HepG2 (cell line): Measurements from ENCODE around the gene RGS5. TPM values are rescaled to one million over a fixed set of nuclear protein-coding genes. Genes with fewer than 3 reads are reported as not detected.

Experiments used
- ATAC-seq: fragments of 200-7000 bp; cut with Tn5 transposase; 3 replicates; pipeline ENCODE4 v1.9.1; 2020; ENCODE audit warnings: mild to moderate bottlenecking, moderate library complexity
- BruUV-seq: library from RNA; stranded (reverse); fragments of 400-500 nt; replicated peaks from 2 replicates; lab custom pipeline; 2021; lab: Mats Ljungman, UMichigan
- CTCF ChIA-PET: fragments of 300-600 bp; formaldehyde crosslinking; extraction: SDS; loops from one replicate; lab custom pipeline; 2021; ENCODE audit warnings: low total read pairs, inconsistent platforms, low intra/inter-chr PET ratio; lab: Yijun Ruan, JAX
- POLR2A ChIA-PET: fragments of 350-600 bp; sonication (Branson Sonifier 250); formaldehyde crosslinking; loops from one replicate; lab custom pipeline; 2020; ENCODE audit warnings: antibody characterized with exemption, inconsistent platforms; lab: Yijun Ruan, JAX
- DNase-seq: peaks from one replicate; pipeline ENCODE4 v3.0.0-alpha.2; 2015; ENCODE audit warnings: low spot score
- FAIRE-seq: peaks from 3 replicates; lab custom pipeline; 2011; peaks lifted over from hg19 to GRCh38; lab: Jason Lieb, UNC
- H2AFZ ChIP-seq: one replicate; pipeline ENCODE4 v1.6.1; 2011; ENCODE audit warnings: low read length, inconsistent platforms
- H3K27ac ChIP-seq: fragments of 300-600 bp; 3 replicates; pipeline ENCODE4 v1.8.0; 2011; ENCODE audit warnings: mixed run types, mild to moderate bottlenecking, mixed read lengths, low read length, inconsistent platforms; ENCODE audit not compliant: insufficient read depth; ENCODE audit errors: extremely low read length
- H3K27me3 ChIP-seq, 2 experiments: fragments of 200-600 bp in 1 of 2; 2 replicates in 1 of 2; 3 replicates in 1 of 2; pipeline versions ENCODE4 v1.6.0 to v1.8.0; 2011; ENCODE audit warnings: low read length in 2 of 2, mild to moderate bottlenecking in 2 of 2, moderate library complexity in 2 of 2, inconsistent platforms in 1 of 2; ENCODE audit not compliant: insufficient read depth in 2 of 2, control insufficient read depth in 1 of 2
- H3K36me3 ChIP-seq, 2 experiments: fragments of 200-600 bp in 1 of 2; replicated peaks in 1 of 2; 2 replicates in 1 of 2; 3 replicates in 1 of 2; pipeline versions ENCODE4 v1.5.1 to v1.8.0; 2011; ENCODE audit warnings: low read length in 2 of 2, inconsistent platforms in 1 of 2; ENCODE audit not compliant: insufficient read depth in 2 of 2, control insufficient read depth in 1 of 2
- H3K4me1 ChIP-seq: 2 replicates; pipeline ENCODE4 v1.5.1; 2012; ENCODE audit warnings: low read length, inconsistent platforms; ENCODE audit not compliant: insufficient read depth
- H3K4me2 ChIP-seq: 2 replicates; pipeline ENCODE4 v1.6.0; 2011; ENCODE audit warnings: low read depth, low read length, inconsistent platforms
- H3K4me3 ChIP-seq, 3 experiments: fragments of 200-600 bp in 1 of 3; sonication (generic), shearing (Covaris generic) in 1 of 3; replicated peaks in 1 of 3; 2 replicates each; pipeline ENCODE4 v1.5.1; 2011 to 2016; ENCODE audit warnings: low read length in 3 of 3, inconsistent platforms in 2 of 3, low read depth in 2 of 3, mild to moderate bottlenecking in 2 of 3, control low read depth in 1 of 3, mixed read lengths in 1 of 3; ENCODE audit not compliant: insufficient read depth in 1 of 3
- H3K79me2 ChIP-seq: one replicate; pipeline ENCODE4 v1.6.1; 2011; ENCODE audit warnings: low read length, inconsistent platforms; ENCODE audit not compliant: insufficient read depth
- H3K9ac ChIP-seq: 2 replicates; pipeline ENCODE4 v1.6.0; 2011; ENCODE audit warnings: mild to moderate bottlenecking, low read depth, low read length, inconsistent platforms; ENCODE audit not compliant: insufficient read depth
- H3K9me3 ChIP-seq: 2 replicates; pipeline ENCODE4 v1.5.1; 2012; ENCODE audit warnings: mild to moderate bottlenecking, low read length
- H4K20me1 ChIP-seq: 2 replicates; pipeline ENCODE4 v1.6.0; 2011; ENCODE audit warnings: inconsistent platforms, mild to moderate bottlenecking, low read length, moderate library complexity; ENCODE audit not compliant: insufficient read depth
- CEBPB ChIP-seq: IDR thresholded peaks from 2 replicates; pipeline ENCODE4 v1.6.1; 2011; ENCODE audit warnings: low read depth, low read length, improper control_type of control experiment, borderline replicate concordance
- HBP1 ChIP-seq: IDR thresholded peaks from 2 replicates; pipeline ENCODE4 v1.6.1; 2016; ENCODE audit warnings: low read depth, control low read depth
- MED8 ChIP-seq: sonication (generic); formaldehyde crosslinking; IDR thresholded peaks from 2 replicates; pipeline ENCODE4 v1.8.1; 2023; ENCODE audit warnings: mild to moderate bottlenecking, missing genetic modification reagents; ENCODE audit not compliant: insufficient replicate concordance
- MTF2 ChIP-seq: sonication (generic); formaldehyde crosslinking; IDR thresholded peaks from 2 replicates; pipeline ENCODE4 v1.5.0; 2020; ENCODE audit warnings: missing genetic modification reagents, borderline replicate concordance
- NBN ChIP-seq: fragments of 450-650 bp; conservative IDR thresholded peaks from 2 replicates; pipeline ENCODE4 v1.6.1; 2017
- NFKBIZ ChIP-seq: IDR thresholded peaks from 2 replicates; pipeline ENCODE4 v1.6.1; 2018; ENCODE audit warnings: missing genetic modification reagents, missing compliant biosample characterization
- PBX2 ChIP-seq: IDR thresholded peaks from 2 replicates; pipeline ENCODE4 v1.6.1; 2016; ENCODE audit warnings: control low read depth
- RBAK ChIP-seq: sonication (generic); formaldehyde crosslinking; IDR thresholded peaks from 2 replicates; pipeline ENCODE4 v1.5.1; 2020; ENCODE audit warnings: mild to moderate bottlenecking, missing genetic modification reagents
- RBM39 ChIP-seq: fragments of 200-400 bp; formaldehyde crosslinking; IDR thresholded peaks from one replicate; pipeline ENCODE4 v1.6.1; 2018; ENCODE audit warnings: antibody characterized with exemption, mild to moderate bottlenecking, low read depth, low read length; ENCODE audit not compliant: poor library complexity, severe bottlenecking
- SETDB1 ChIP-seq: sonication (generic); formaldehyde crosslinking; IDR thresholded peaks from 2 replicates; pipeline ENCODE4 v1.5.1; 2020; ENCODE audit warnings: missing genetic modification reagents, mild to moderate bottlenecking, borderline replicate concordance
- TSC22D2 ChIP-seq: sonication (generic); formaldehyde crosslinking; IDR thresholded peaks from 2 replicates; pipeline ENCODE4 v1.5.1; 2020; ENCODE audit warnings: missing genetic modification reagents, mild to moderate bottlenecking, borderline replicate concordance
- ZBTB2 ChIP-seq: sonication (generic); formaldehyde crosslinking; IDR thresholded peaks from 2 replicates; pipeline ENCODE4 v1.8.0; 2022; ENCODE audit warnings: low read depth, missing genetic modification reagents
- ZBTB20 ChIP-seq: sonication (generic); formaldehyde crosslinking; IDR thresholded peaks from 2 replicates; pipeline ENCODE4 v1.8.1; 2023; ENCODE audit warnings: missing genetic modification reagents, low read depth, mild to moderate bottlenecking, borderline replicate concordance
- ZFP82 ChIP-seq: sonication (generic); formaldehyde crosslinking; IDR thresholded peaks from 2 replicates; pipeline ENCODE4 v1.5.1; 2020; ENCODE audit warnings: mild to moderate bottlenecking, missing genetic modification reagents, borderline replicate concordance
- ZNF160 ChIP-seq: sonication (generic); formaldehyde crosslinking; IDR thresholded peaks from 2 replicates; pipeline ENCODE4 v1.8.0; 2022; ENCODE audit warnings: mild to moderate bottlenecking, inconsistent platforms, missing genetic modification reagents
- ZNF552 ChIP-seq: sonication (generic); formaldehyde crosslinking; IDR thresholded peaks from 2 replicates; pipeline ENCODE4 v1.9.0; 2022; ENCODE audit warnings: missing genetic modification reagents, mild to moderate bottlenecking, borderline replicate concordance
- ZNF891 ChIP-seq: sonication (generic); formaldehyde crosslinking; IDR thresholded peaks from 2 replicates; pipeline ENCODE4 v1.5.0; 2020; ENCODE audit warnings: mild to moderate bottlenecking, missing genetic modification reagents
- WGBS: methylation state at CpG from one replicate; pipeline ENCODE4 v1.1.6; 2017; ENCODE audit warnings: low lambda C conversion rate; 5-methylcytosine and 5-hydroxymethylcytosine counted together
- in situ Hi-C: cut with HindIII; loops from 2 replicates; pipeline ENCODE4 v1.10.0; 2017; ENCODE audit warnings: low pct_unique_long_range_greater_than_20kb; ENCODE audit not compliant: extremely low pct_ligation_motif_present
- intact Hi-C: fragments of 100-400 bp; cut with micrococcal nuclease; formaldehyde crosslinking; loops from one replicate; pipeline ENCODE4 v1.10.0; 2022; ENCODE audit not compliant: unreplicated experiment
- polyA plus RNA-seq, 8 experiments: library from polyadenylated mRNA; depleted of rRNA in 3 of 8; stranded (reverse) in 7 of 8; unstranded in 1 of 8; fragments of >200 nt; fragmentation: Illumina TruSeq in 4 of 8; extraction: Trizol in 4 of 8; gene quantifications; 2 replicates each; pipeline versions ENCODE4 v1.2.1 to v1.2.3, GENCODE V29; 2011 to 2016; ENCODE audit warnings: low read depth in 4 of 8, missing spikeins in 1 of 8, mixed read lengths in 1 of 8; ENCODE audit not compliant: insufficient read depth in 1 of 8
- total RNA-seq, 5 experiments: library from RNA; depleted of rRNA; stranded (reverse); fragments of >200 nt; fragmentation: Illumina TruSeq; extraction: Trizol; gene quantifications; 2 replicates each; pipeline ENCODE4 v1.2.3, GENCODE V29; 2016; ENCODE audit warnings: low read depth in 1 of 5

Gene RGS5
- total and polyA plus RNA-seq, 2 of the 13 experiments (the other 11 are each of a cell fraction or from before 2014, with no cell fraction given), result 1.9 to 2.3 TPM

- 41% methylated on average over 1 of the region's 1 CpG for WGBS
- Histone ChIP-seq H3K27me3 (no peaks in the 10 kb centered on the region), H3K4me3 (no peak overlapping the region), H3K4me1 (no peaks in the 10 kb centered on the region), H3K9me3 (no peaks in the 10 kb centered on the region), H3K4me2 (no peak overlapping the region), H3K27ac (no peak overlapping the region), H3K9ac (no peak overlapping the region), H4K20me1 (no peaks in the 10 kb centered on the region), H3K36me3 (no peaks in the 10 kb centered on the region), H2AFZ (no peak overlapping the region), H3K79me2 (no peaks in the 10 kb centered on the region)
- ChIA-PET CTCF (no interaction called here), POLR2A (no interaction called here)
- TF ChIP-seq ZNF552 (CRISPR knock-in tag), result no peak
- TF ChIP-seq NFKBIZ, result no peak
- TF ChIP-seq CEBPB, result no peak
- TF ChIP-seq NBN, result no peak
- no peak for TF ChIP-seq ZNF891 (CRISPR knock-in tag)
- TF ChIP-seq HBP1, result no peak
- TF ChIP-seq ZFP82, result no peak
- no peak for TF ChIP-seq MTF2
- no peak for TF ChIP-seq ZBTB2 (CRISPR knock-in tag)
- TF ChIP-seq PBX2 (CRISPR knock-in tag), result no peak
- TF ChIP-seq RBAK (CRISPR knock-in tag), result no peak
- TF ChIP-seq MED8 (CRISPR knock-in tag), result no peak
- no peak for TF ChIP-seq SETDB1 (CRISPR knock-in tag)
- TF ChIP-seq ZNF160 (CRISPR knock-in tag), result no peak
- TF ChIP-seq RBM39, result no peak
- no peak for TF ChIP-seq ZBTB20 (CRISPR knock-in tag)
- no peak for TF ChIP-seq TSC22D2 (CRISPR knock-in tag)
- in situ Hi-C loops, result no loop called here
- intact Hi-C loops, result no loop called here
- ATAC-seq, result no peak
- no peak for DNase-seq
- FAIRE-seq, result no peak
- BruUV-seq, result no TSS peak
These were observed 11.4 kb downstream of the RGS5 start for GRCh38 chr1:163191301-163191700.
